HUES6 (cell line): ENCODE data around the gene UBTF.
"Not testable (repeated sequence)": the region's sequence is repeated elsewhere in the genome, so short reads cannot be mapped to it uniquely, and the experiment has no call there.

ENCODE experiments used
- H3K27ac ChIP-seq: 2 replicates; pipeline ENCODE4 v1.7.0; 2013; ENCODE audit warnings: low read depth, mild to moderate bottlenecking, low read length, inconsistent platforms
- H3K27me3 ChIP-seq: 2 replicates; pipeline ENCODE4 v1.6.1; 2013; ENCODE audit warnings: low read length; ENCODE audit not compliant: control insufficient read depth, insufficient read depth
- H3K36me3 ChIP-seq: 2 replicates; pipeline ENCODE4 v1.6.1; 2013; ENCODE audit warnings: low read length; ENCODE audit not compliant: control insufficient read depth, insufficient read depth
- H3K4me1 ChIP-seq: 2 replicates; pipeline ENCODE4 v1.6.1; 2013; ENCODE audit warnings: low read length; ENCODE audit not compliant: control insufficient read depth, insufficient read depth
- H3K4me3 ChIP-seq: 2 replicates; pipeline ENCODE4 v1.5.1; 2013; ENCODE audit warnings: low read depth, low read length
- H3K9ac ChIP-seq: one replicate; pipeline ENCODE4 v1.6.1; 2013; ENCODE audit warnings: mild to moderate bottlenecking, low read length
- H3K9me3 ChIP-seq: 2 replicates; pipeline ENCODE4 v1.6.1; 2013; ENCODE audit warnings: low read depth, low read length; ENCODE audit not compliant: control insufficient read depth, insufficient read depth

Gene UBTF

DNA sequence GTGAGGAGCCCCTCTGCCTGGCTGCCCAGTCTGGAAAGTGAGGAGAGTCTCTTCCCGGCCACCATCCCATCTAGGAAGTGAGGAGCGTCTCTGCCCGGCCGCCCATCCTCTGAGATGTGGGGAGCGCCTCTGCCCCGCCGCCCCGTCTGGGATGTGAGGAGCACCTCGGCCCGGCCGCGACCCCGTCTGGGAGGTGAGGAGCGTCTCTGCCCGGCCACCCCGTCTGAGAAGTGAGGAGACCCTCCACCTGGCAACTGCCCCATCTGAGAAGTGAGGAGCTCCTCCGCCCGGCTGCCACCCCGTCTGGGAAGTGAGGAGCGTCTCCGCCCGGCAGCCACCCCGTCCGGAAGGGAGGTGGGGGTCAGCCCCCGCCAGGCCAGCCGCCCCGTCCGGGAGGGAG lies 18.4 kb upstream of the UBTF start:
- not testable (repeated sequence) for H3K4me1 ChIP-seq, H3K27ac ChIP-seq, H3K4me3 ChIP-seq, H3K9me3 ChIP-seq, H3K36me3 ChIP-seq, H3K9ac ChIP-seq, H3K27me3 ChIP-seq

DNA sequence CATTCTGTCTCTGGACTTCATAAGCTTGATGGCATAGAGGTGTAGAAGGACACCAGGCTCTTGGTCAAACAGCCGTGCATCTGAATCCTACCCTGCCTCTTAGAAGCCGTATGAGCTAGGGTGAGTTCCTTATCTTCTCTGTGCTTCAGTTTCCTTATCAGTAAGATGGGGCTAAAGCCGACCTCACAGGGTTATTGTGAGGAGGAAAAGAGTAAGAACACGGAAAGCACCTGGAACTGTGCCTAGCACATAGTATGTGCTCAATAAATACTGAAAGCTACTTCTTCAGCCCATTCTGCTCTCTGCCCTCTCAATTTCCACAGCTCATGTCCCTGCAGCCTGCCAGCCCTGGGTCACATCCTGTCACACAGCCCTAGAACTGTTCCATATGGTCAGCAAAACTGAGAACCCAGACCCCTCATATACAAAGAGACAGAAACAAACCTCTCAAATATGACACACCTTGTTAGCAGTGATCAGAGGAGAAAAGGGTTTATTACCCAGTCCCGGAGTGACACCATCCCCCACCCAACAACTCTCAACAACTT lies 17.0 kb upstream of the UBTF start:
- Histone ChIP-seq H3K4me3 (no peak overlapping the region), H3K4me1 (no peaks in the 10 kb centered on the region), H3K36me3 (no peaks in the 10 kb centered on the region), H3K9me3 (no peaks in the 10 kb centered on the region), H3K27me3 (no peaks in the 10 kb centered on the region), H3K27ac (no peak overlapping the region), H3K9ac (no peak overlapping the region)

GRCh38 chr17:44235583-44235936 lies 16.1 kb upstream of the UBTF start:
- Histone ChIP-seq H3K9me3 (no peaks in the 10 kb centered on the region), H3K27me3 (no peaks in the 10 kb centered on the region), H3K36me3 (no peaks in the 10 kb centered on the region), H3K27ac (no peak overlapping the region), H3K4me3 (no peak overlapping the region), H3K9ac (no peak overlapping the region), H3K4me1 (no peaks in the 10 kb centered on the region)

GRCh38 chr17:44233582-44233981 lies 14.1 kb upstream of the UBTF start:
- H3K9me3 ChIP-seq = no peaks in the 10 kb centered on the region
- no peaks in the 10 kb centered on the region for H3K36me3 ChIP-seq
- peaks cover 3% of the 10 kb centered on the region; the same call in 1 of the 2 replicates for H3K4me1 ChIP-seq
- no peak overlapping the region for H3K9ac ChIP-seq
- no peaks in the 10 kb centered on the region for H3K27me3 ChIP-seq
- H3K27ac ChIP-seq = no peak overlapping the region
- H3K4me3 ChIP-seq = no peak overlapping the region

GRCh38 chr17:44232061-44232460 lies 12.6 kb upstream of the UBTF start:
- H3K27me3 ChIP-seq = no peaks in the 10 kb centered on the region
- no peak overlapping the region for H3K4me3 ChIP-seq
- peaks cover 3% of the 10 kb centered on the region; the same call in 1 of the 2 replicates for H3K4me1 ChIP-seq
- H3K9ac ChIP-seq = no peak overlapping the region
- H3K27ac ChIP-seq = no peak overlapping the region
- H3K9me3 ChIP-seq = no peaks in the 10 kb centered on the region
- H3K36me3 ChIP-seq = no peaks in the 10 kb centered on the region

GRCh38 chr17:44230140-44230539 lies 10.7 kb upstream of the UBTF start:
- Histone ChIP-seq H3K4me3 (no peak overlapping the region), H3K9ac (no peak overlapping the region), H3K27me3 (no peaks in the 10 kb centered on the region), H3K9me3 (no peaks in the 10 kb centered on the region), H3K27ac (no peak overlapping the region), H3K4me1 (peaks cover 3% of the 10 kb centered on the region; the same call in 1 of the 2 replicates), H3K36me3 (no peaks in the 10 kb centered on the region)

DNA sequence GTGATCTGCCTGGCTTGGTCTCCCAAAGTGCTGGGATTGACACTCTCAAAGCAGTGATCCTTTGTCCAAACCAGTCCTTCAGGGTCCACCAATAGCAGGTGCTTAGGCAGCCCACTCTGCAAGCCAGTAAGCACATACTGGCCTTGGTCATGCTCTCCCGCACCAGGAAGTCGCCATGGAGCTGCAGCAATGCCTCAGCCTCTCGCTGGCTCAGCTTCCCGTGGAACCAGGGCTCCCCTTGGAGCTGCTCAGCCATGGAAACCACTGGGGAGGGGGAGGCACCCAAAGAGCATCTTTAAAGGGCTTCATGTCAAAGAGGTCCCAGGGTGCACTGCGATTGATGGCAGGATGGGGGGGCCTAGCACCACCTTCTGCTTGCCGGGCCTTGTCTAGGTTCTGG lies 9.6 kb upstream of the UBTF start:
- Histone ChIP-seq H3K9me3 (no peaks in the 10 kb centered on the region), H3K9ac (no peak overlapping the region), H3K27ac (no peak overlapping the region), H3K36me3 (no peaks in the 10 kb centered on the region), H3K4me3 (no peak overlapping the region), H3K27me3 (no peaks in the 10 kb centered on the region), H3K4me1 (peaks cover 3% of the 10 kb centered on the region; the same call in 1 of the 2 replicates)

GRCh38 chr17:44223541-44224071 lies 4.1 kb upstream of the UBTF start:
- Histone ChIP-seq H3K27me3 (no peaks in the 10 kb centered on the region), H3K27ac (no peak overlapping the region), H3K9me3 (no peaks in the 10 kb centered on the region), H3K36me3 (no peaks in the 10 kb centered on the region), H3K9ac (no peak overlapping the region), H3K4me3 (no peak overlapping the region), H3K4me1 (peaks cover 8% of the 10 kb centered on the region)

GRCh38 chr17:44222112-44222869 lies 2.8 kb upstream of the UBTF start:
- Histone ChIP-seq H3K4me1 (peaks cover 16% of the 10 kb centered on the region), H3K9ac (peak overlapping the region; percentile 80), H3K9me3 (no peaks in the 10 kb centered on the region), H3K4me3 (peak overlapping the region; percentile 78), H3K27ac (peak overlapping the region; percentile 68; the same call in 1 of the 2 replicates), H3K27me3 (no peaks in the 10 kb centered on the region), H3K36me3 (no peaks in the 10 kb centered on the region)

- H3K4me1 ChIP-seq = peaks cover 18% of the 10 kb centered on the region
- peak overlapping the region; percentile 80 for H3K9ac ChIP-seq
- H3K4me3 ChIP-seq = peak overlapping the region; percentile 78
- H3K36me3 ChIP-seq = peaks cover 5% of the 10 kb centered on the region
- H3K27me3 ChIP-seq = no peaks in the 10 kb centered on the region
- H3K27ac ChIP-seq = peak overlapping the region; percentile 68; the same call in 1 of the 2 replicates
- H3K9me3 ChIP-seq = no peaks in the 10 kb centered on the region
Observed at GRCh38 chr17:44221862-44222111, 2.3 kb upstream of the UBTF start.

- H3K9me3 ChIP-seq = no peaks in the 10 kb centered on the region
- H3K9ac ChIP-seq = peak overlapping the region; percentile 80
- peak overlapping the region; percentile 68; the same call in 1 of the 2 replicates for H3K27ac ChIP-seq
- H3K4me1 ChIP-seq = peaks cover 18% of the 10 kb centered on the region
- peak overlapping the region; percentile 78 for H3K4me3 ChIP-seq
- peaks cover 10% of the 10 kb centered on the region for H3K36me3 ChIP-seq
- no peaks in the 10 kb centered on the region for H3K27me3 ChIP-seq
Observed at GRCh38 chr17:44221084-44221861, 1.8 kb upstream of the UBTF start.
